ENCODE data around the gene UBAP2L.

Gene UBAP2L

GRCh38 chr1:154265586-154265985 lies 44.8 kb downstream of the UBAP2L start:
- TF ChIP-seq POLR2AphosphoS5 (IDR thresholded peaks at IDR 0.05; ENCODE audit: low read depth, low read length) (no peak), TAF1 (IDR thresholded peaks at IDR 0.05; ENCODE audit: borderline replicate concordance, insufficient read depth, low read length) (no peak), SIN3A (IDR thresholded peaks at IDR 0.05; ENCODE audit: borderline replicate concordance, insufficient read depth, low read length) (no peak), FOXP2 (optimal IDR thresholded peaks at IDR 0.05; ENCODE audit: borderline replicate concordance, extremely low read depth, extremely low read length, insufficient read depth) (no peak)
- TF ChIP-seq, protein P1, sequence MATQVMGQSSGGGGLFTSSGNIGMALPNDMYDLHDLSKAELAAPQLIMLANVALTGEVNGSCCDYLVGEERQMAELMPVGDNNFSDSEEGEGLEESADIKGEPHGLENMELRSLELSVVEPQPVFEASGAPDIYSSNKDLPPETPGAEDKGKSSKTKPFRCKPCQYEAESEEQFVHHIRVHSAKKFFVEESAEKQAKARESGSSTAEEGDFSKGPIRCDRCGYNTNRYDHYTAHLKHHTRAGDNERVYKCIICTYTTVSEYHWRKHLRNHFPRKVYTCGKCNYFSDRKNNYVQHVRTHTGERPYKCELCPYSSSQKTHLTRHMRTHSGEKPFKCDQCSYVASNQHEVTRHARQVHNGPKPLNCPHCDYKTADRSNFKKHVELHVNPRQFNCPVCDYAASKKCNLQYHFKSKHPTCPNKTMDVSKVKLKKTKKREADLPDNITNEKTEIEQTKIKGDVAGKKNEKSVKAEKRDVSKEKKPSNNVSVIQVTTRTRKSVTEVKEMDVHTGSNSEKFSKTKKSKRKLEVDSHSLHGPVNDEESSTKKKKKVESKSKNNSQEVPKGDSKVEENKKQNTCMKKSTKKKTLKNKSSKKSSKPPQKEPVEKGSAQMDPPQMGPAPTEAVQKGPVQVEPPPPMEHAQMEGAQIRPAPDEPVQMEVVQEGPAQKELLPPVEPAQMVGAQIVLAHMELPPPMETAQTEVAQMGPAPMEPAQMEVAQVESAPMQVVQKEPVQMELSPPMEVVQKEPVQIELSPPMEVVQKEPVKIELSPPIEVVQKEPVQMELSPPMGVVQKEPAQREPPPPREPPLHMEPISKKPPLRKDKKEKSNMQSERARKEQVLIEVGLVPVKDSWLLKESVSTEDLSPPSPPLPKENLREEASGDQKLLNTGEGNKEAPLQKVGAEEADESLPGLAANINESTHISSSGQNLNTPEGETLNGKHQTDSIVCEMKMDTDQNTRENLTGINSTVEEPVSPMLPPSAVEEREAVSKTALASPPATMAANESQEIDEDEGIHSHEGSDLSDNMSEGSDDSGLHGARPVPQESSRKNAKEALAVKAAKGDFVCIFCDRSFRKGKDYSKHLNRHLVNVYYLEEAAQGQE (IDR thresholded peaks at IDR 0.05; ENCODE audit: insufficient read depth in 1 of 2, low read depth in 2 of 2, low read length in 2 of 2): no peak

DNA sequence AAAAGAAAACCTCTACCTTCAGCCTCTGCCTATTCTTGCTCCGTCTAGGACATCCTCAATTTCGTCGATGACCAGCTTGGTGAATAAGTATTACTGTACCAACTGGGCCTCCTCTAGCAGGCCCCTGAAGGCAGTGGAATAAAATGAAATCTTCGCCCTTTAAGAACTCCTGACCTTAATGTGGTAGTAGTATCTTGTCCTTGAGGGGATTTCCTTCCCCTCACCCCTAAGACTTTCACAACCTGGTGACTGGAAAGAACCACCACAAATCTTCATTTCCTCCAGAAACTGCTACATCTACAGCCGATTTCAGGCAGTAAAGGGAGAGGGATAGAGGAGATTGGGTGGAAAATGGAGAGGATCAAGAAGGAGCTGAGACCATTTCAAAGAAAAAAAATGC lies 50.1 kb downstream of the UBAP2L start:
- TF ChIP-seq FOXP2 (optimal IDR thresholded peaks at IDR 0.05; ENCODE audit: borderline replicate concordance, extremely low read depth, extremely low read length, insufficient read depth) (no peak), SIN3A (IDR thresholded peaks at IDR 0.05; ENCODE audit: borderline replicate concordance, insufficient read depth, low read length) (no peak), POLR2AphosphoS5 (IDR thresholded peaks at IDR 0.05; ENCODE audit: low read depth, low read length) (no peak), TAF1 (IDR thresholded peaks at IDR 0.05; ENCODE audit: borderline replicate concordance, insufficient read depth, low read length) (no peak)
- TF ChIP-seq, protein P1 (IDR thresholded peaks at IDR 0.05; ENCODE audit: insufficient read depth in 1 of 2, low read depth in 2 of 2, low read length in 2 of 2): no peak

- TF ChIP-seq, protein P1 (IDR thresholded peaks at IDR 0.05; ENCODE audit: insufficient read depth in 1 of 2, low read depth in 2 of 2, low read length in 2 of 2): peak in 1 of 2 experiments; percentile 67; a peak in 2 of 4 replicates
- TF ChIP-seq FOXP2 (optimal IDR thresholded peaks at IDR 0.05; ENCODE audit: borderline replicate concordance, extremely low read depth, extremely low read length, insufficient read depth) (peak; percentile 16), SIN3A (IDR thresholded peaks at IDR 0.05; ENCODE audit: borderline replicate concordance, insufficient read depth, low read length) (no peak; the same call in 1 of the 2 replicates), POLR2AphosphoS5 (IDR thresholded peaks at IDR 0.05; ENCODE audit: low read depth, low read length) (peak; percentile 80), TAF1 (IDR thresholded peaks at IDR 0.05; ENCODE audit: borderline replicate concordance, insufficient read depth, low read length) (peak; percentile 76; the same call in 1 of the 2 replicates)
Measured at GRCh38 chr1:154272217-154272998, 51.7 kb downstream of the UBAP2L start, which contains the start of gene HAX1. Gene HAX1 (plus strand): TSS chr1:154272629. CDS start chr1:154272724, 95 bp downstream.

GRCh38 chr1:154272999-154273563 lies 52.3 kb downstream of the UBAP2L start:
- TF ChIP-seq FOXP2 (optimal IDR thresholded peaks at IDR 0.05; ENCODE audit: borderline replicate concordance, extremely low read depth, extremely low read length, insufficient read depth) (no peak), SIN3A (IDR thresholded peaks at IDR 0.05; ENCODE audit: borderline replicate concordance, insufficient read depth, low read length) (no peak)

DNA sequence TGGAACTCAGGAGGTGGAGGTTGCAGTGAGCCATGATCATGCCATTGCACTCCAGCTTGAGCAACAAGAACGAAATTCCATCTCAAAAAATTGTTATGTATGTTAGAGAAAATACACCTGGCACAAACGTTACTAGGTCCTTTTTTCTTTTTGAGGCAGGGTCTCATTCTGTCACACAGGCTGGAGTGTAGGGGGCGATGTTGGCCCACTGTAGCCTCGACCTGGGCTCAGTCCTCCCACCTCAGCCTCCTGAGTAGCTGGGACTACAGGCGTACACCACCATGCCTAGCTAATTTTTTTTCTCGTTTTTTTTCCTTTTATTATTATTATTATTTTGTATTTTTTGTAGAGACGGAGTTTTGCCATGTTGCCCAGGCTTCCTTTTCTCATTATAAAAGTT lies 56.0 kb downstream of the UBAP2L start:
- TF ChIP-seq TAF1 (IDR thresholded peaks at IDR 0.05; ENCODE audit: borderline replicate concordance, insufficient read depth, low read length): no peak
- no peak for TF ChIP-seq FOXP2 (optimal IDR thresholded peaks at IDR 0.05; ENCODE audit: borderline replicate concordance, extremely low read depth, extremely low read length, insufficient read depth)
- TF ChIP-seq SIN3A (IDR thresholded peaks at IDR 0.05; ENCODE audit: borderline replicate concordance, insufficient read depth, low read length): no peak
- 0 out of 2 replicates have a peak, but pooled peaks have one; percentile 19 for TF ChIP-seq POLR2AphosphoS5 (IDR thresholded peaks at IDR 0.05; ENCODE audit: low read depth, low read length)

All from PFSK-1 (cell line).